ENCODE data around the gene TOMT. TPM values are rescaled to one million over a fixed set of nuclear protein-coding genes. Genes with fewer than 3 reads are reported as not detected.
"Not testable (repeated sequence)": the region's sequence is repeated elsewhere in the genome, so short reads cannot be mapped to it uniquely, and the experiment has no call there.

TOMT gene
- total and polyA plus RNA-seq, 2 donors = not detected

DNA sequence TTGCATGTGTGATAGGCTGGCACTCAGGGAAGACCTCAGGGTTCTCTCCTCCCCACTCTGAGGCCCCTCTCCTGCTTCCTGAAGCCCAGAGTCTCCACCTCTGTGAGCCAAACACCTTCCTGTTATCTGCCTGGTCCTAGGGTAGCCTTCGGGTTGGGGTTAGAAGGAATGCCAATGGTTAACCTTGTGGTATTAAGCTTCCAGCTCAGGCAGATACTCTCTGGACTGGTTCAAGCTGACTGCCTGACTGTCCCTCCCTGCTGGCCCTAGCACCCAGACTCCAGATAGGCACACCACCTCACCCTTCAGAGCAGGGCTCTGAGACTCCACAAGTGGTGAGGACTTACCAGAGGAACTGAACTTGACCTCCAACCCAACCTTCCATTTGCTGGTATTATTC is 36.8 kb downstream of the TOMT start:
- H3K27ac ChIP-seq (ENCODE audit: low read depth in 1 of 2, low read length in 1 of 2); H3K4me1 ChIP-seq (ENCODE audit: control insufficient read depth in 2 of 2, insufficient read depth in 2 of 2, low read length in 2 of 2); H3K27me3 ChIP-seq (ENCODE audit: control insufficient read depth in 2 of 2, insufficient read depth in 1 of 2, low read length in 1 of 2); H3K9me3 ChIP-seq (ENCODE audit: control insufficient read depth in 2 of 2, insufficient read depth in 1 of 2, low read length in 1 of 2); H3K36me3 ChIP-seq (ENCODE audit: control insufficient read depth in 2 of 2, insufficient read depth in 2 of 2, low read length in 1 of 2); H3K4me3 ChIP-seq (ENCODE audit: low read length in 2 of 2); DNase-seq (ENCODE audit: low read depth in 6 of 9, low spot score in 9 of 9): not testable (repeated sequence)
- 32% methylated on average over 1 of the region's 1 CpG for WGBS

- no peak overlapping the region for H3K27ac ChIP-seq (ENCODE audit: low read depth in 1 of 2, low read length in 1 of 2)
- no peaks in the 10 kb centered on the region for H3K27me3 ChIP-seq (ENCODE audit: control insufficient read depth in 2 of 2, insufficient read depth in 1 of 2, low read length in 1 of 2)
- no peak overlapping the region for H3K4me3 ChIP-seq (ENCODE audit: low read length in 2 of 2)
- peaks cover 0 to 9% of the 10 kb centered on the region in 2 donors for H3K4me1 ChIP-seq (ENCODE audit: control insufficient read depth in 2 of 2, insufficient read depth in 2 of 2, low read length in 2 of 2)
- H3K36me3 ChIP-seq (ENCODE audit: control insufficient read depth in 2 of 2, insufficient read depth in 2 of 2, low read length in 1 of 2) = no peaks in the 10 kb centered on the region
- 96% methylated on average over 4 of the region's 4 CpGs for WGBS
- no peaks in the 10 kb centered on the region for H3K9me3 ChIP-seq (ENCODE audit: control insufficient read depth in 2 of 2, insufficient read depth in 1 of 2, low read length in 1 of 2)
- DNase-seq (ENCODE audit: low read depth in 6 of 9, low spot score in 9 of 9) = no peak
Measured at GRCh38 chr11:72144807-72145565, 39.3 kb downstream of the TOMT start.

DNA sequence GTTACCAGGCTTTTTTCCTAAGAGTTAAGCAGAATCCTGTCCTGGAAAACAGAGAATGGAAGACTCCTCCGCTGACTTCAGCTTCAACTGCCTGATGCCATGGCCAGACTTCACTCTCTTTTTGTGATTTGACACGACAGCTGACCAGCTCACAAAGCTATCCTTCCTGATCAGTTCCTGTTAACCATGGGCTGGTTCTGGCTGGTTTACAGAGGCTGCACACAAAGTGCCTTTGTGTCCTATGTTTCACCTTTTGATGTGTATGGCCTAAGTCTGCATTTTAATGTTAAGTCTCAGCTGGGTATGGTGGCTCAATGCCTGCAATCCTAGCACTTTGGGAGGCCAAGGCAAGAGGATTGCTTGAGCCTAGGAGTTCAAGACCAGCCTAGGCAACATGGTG is 40.9 kb downstream of the TOMT start:
- H3K4me1 ChIP-seq (ENCODE audit: control insufficient read depth in 2 of 2, insufficient read depth in 2 of 2, low read length in 2 of 2) = peaks cover 0 to 7% of the 10 kb centered on the region in 2 donors
- H3K27ac ChIP-seq (ENCODE audit: low read depth in 1 of 2, low read length in 1 of 2) = no peak overlapping the region
- DNase-seq (ENCODE audit: low read depth in 6 of 9, low spot score in 9 of 9) = no peak
- no peaks in the 10 kb centered on the region for H3K36me3 ChIP-seq (ENCODE audit: control insufficient read depth in 2 of 2, insufficient read depth in 2 of 2, low read length in 1 of 2)
- H3K9me3 ChIP-seq (ENCODE audit: control insufficient read depth in 2 of 2, insufficient read depth in 1 of 2, low read length in 1 of 2) = no peaks in the 10 kb centered on the region
- H3K4me3 ChIP-seq (ENCODE audit: low read length in 2 of 2) = no peak overlapping the region
- 46% methylated on average over 2 of the region's 2 CpGs for WGBS
- no peaks in the 10 kb centered on the region for H3K27me3 ChIP-seq (ENCODE audit: control insufficient read depth in 2 of 2, insufficient read depth in 1 of 2, low read length in 1 of 2)

DNA sequence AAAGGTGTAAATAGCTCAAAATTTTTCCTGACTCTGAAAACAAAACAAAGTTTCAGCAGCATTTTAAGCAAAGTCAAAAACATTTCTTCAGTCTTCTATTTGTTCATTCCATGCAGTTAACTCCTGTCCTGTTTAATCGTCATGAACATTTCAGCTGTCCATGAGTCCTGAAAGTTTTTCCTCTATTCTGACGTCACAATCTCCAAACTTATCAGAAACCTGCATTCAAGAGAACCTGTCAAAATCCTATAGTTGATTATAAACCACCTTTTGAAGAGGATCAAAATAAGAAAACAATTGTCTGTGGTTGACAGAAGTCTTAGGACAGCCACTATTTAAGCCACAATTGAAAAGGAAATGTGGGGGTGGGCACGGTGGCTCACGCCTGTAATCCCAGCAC is 45.2 kb downstream of the TOMT start:
- no peaks in the 10 kb centered on the region for H3K36me3 ChIP-seq (ENCODE audit: control insufficient read depth in 2 of 2, insufficient read depth in 2 of 2, low read length in 1 of 2)
- no peaks in the 10 kb centered on the region for H3K4me1 ChIP-seq (ENCODE audit: control insufficient read depth in 2 of 2, insufficient read depth in 2 of 2, low read length in 2 of 2)
- 94% methylated on average over 4 of the region's 4 CpGs for WGBS
- DNase-seq (ENCODE audit: low read depth in 6 of 9, low spot score in 9 of 9) = no peak
- no peaks in the 10 kb centered on the region for H3K9me3 ChIP-seq (ENCODE audit: control insufficient read depth in 2 of 2, insufficient read depth in 1 of 2, low read length in 1 of 2)
- H3K27ac ChIP-seq (ENCODE audit: low read depth in 1 of 2, low read length in 1 of 2) = no peak overlapping the region
- H3K27me3 ChIP-seq (ENCODE audit: control insufficient read depth in 2 of 2, insufficient read depth in 1 of 2, low read length in 1 of 2) = no peaks in the 10 kb centered on the region
- no peak overlapping the region for H3K4me3 ChIP-seq (ENCODE audit: low read length in 2 of 2)

DNA sequence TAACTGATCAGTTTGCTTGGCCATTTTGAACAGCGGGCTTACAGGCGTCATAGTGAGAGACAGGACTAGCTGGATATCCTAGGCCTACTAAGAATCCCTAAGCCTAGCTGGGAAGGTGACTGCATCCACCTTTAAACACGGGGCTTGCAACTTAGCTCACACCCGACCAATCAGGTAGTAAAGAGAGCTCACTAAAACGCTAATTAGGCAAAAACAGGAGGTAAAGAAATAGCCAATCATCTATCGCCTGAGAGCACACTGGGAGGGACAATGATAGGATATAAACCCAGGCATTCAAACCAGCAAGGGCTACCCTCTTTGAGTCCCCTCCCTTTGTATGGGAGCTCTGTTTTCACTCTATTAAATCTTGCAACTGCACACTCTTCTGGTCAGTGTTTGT is 48.1 kb downstream of the TOMT start:
- not testable (repeated sequence) for H3K9me3 ChIP-seq (ENCODE audit: control insufficient read depth in 2 of 2, insufficient read depth in 1 of 2, low read length in 1 of 2); DNase-seq (ENCODE audit: low read depth in 6 of 9, low spot score in 9 of 9)

GRCh38 chr11:72154816-72155215 is 49.1 kb downstream of the TOMT start:
- Histone ChIP-seq H3K4me1 (ENCODE audit: control insufficient read depth in 2 of 2, insufficient read depth in 2 of 2, low read length in 2 of 2) (no peaks in the 10 kb centered on the region), H3K27ac (ENCODE audit: low read depth in 1 of 2, low read length in 1 of 2) (no peak overlapping the region), H3K27me3 (ENCODE audit: control insufficient read depth in 2 of 2, insufficient read depth in 1 of 2, low read length in 1 of 2) (no peaks in the 10 kb centered on the region), H3K4me3 (ENCODE audit: low read length in 2 of 2) (no peak overlapping the region), H3K36me3 (ENCODE audit: control insufficient read depth in 2 of 2, insufficient read depth in 2 of 2, low read length in 1 of 2) (no peaks in the 10 kb centered on the region), H3K9me3 (ENCODE audit: control insufficient read depth in 2 of 2, insufficient read depth in 1 of 2, low read length in 1 of 2) (no peaks in the 10 kb centered on the region)
- DNase-seq (ENCODE audit: low read depth in 6 of 9, low spot score in 9 of 9) = no peak
- WGBS = 97% methylated on average over 3 of the region's 3 CpGs

More for the DNA sequence above, 48.1 kb downstream of the TOMT start:
- not testable (repeated sequence) for H3K27ac ChIP-seq (ENCODE audit: low read depth in 1 of 2, low read length in 1 of 2); H3K4me1 ChIP-seq (ENCODE audit: control insufficient read depth in 2 of 2, insufficient read depth in 2 of 2, low read length in 2 of 2); H3K36me3 ChIP-seq (ENCODE audit: control insufficient read depth in 2 of 2, insufficient read depth in 2 of 2, low read length in 1 of 2); H3K27me3 ChIP-seq (ENCODE audit: control insufficient read depth in 2 of 2, insufficient read depth in 1 of 2, low read length in 1 of 2); H3K4me3 ChIP-seq (ENCODE audit: low read length in 2 of 2)
- WGBS = 97% methylated on average over 6 of the region's 6 CpGs

GRCh38 chr11:72155751-72156150 is 50.0 kb downstream of the TOMT start:
- Histone ChIP-seq H3K9me3 (ENCODE audit: control insufficient read depth in 2 of 2, insufficient read depth in 1 of 2, low read length in 1 of 2) (no peaks in the 10 kb centered on the region), H3K27ac (ENCODE audit: low read depth in 1 of 2, low read length in 1 of 2) (no peak overlapping the region), H3K4me1 (ENCODE audit: control insufficient read depth in 2 of 2, insufficient read depth in 2 of 2, low read length in 2 of 2) (no peaks in the 10 kb centered on the region), H3K27me3 (ENCODE audit: control insufficient read depth in 2 of 2, insufficient read depth in 1 of 2, low read length in 1 of 2) (no peaks in the 10 kb centered on the region), H3K4me3 (ENCODE audit: low read length in 2 of 2) (no peak overlapping the region), H3K36me3 (ENCODE audit: control insufficient read depth in 2 of 2, insufficient read depth in 2 of 2, low read length in 1 of 2) (no peaks in the 10 kb centered on the region)
- DNase-seq (ENCODE audit: low read depth in 6 of 9, low spot score in 9 of 9) = no peak
- whole genome bisulfite sequencing = 91% methylated on average over 4 of the region's 4 CpGs

DNA sequence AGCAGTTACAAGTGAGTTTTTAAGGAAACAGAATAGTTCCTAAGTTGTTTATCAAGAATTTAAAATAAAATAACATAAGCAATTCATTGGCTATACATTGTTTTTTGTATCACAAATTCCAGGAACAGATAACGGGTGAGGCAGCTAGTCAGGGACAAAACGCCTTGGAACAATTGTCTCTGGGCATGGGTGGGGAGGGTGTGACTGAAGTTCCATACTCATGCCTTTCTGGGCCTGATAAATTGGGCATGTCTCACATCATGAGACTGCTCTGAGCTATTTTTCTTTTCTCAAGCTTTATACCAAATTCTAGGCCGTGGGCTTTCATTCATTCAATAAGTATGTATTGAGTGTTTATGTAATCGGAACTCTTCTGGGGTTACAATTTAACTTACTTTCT is 51.4 kb downstream of the TOMT start:
- H3K4me1 ChIP-seq (ENCODE audit: control insufficient read depth in 2 of 2, insufficient read depth in 2 of 2, low read length in 2 of 2) = no peaks in the 10 kb centered on the region
- 96% methylated on average over 4 of the region's 4 CpGs for WGBS
- H3K4me3 ChIP-seq (ENCODE audit: low read length in 2 of 2) = no peak overlapping the region
- DNase-seq (ENCODE audit: low read depth in 6 of 9, low spot score in 9 of 9) = no peak
- H3K27me3 ChIP-seq (ENCODE audit: control insufficient read depth in 2 of 2, insufficient read depth in 1 of 2, low read length in 1 of 2) = no peaks in the 10 kb centered on the region
- no peaks in the 10 kb centered on the region for H3K36me3 ChIP-seq (ENCODE audit: control insufficient read depth in 2 of 2, insufficient read depth in 2 of 2, low read length in 1 of 2)
- H3K9me3 ChIP-seq (ENCODE audit: control insufficient read depth in 2 of 2, insufficient read depth in 1 of 2, low read length in 1 of 2) = no peaks in the 10 kb centered on the region
- H3K27ac ChIP-seq (ENCODE audit: low read depth in 1 of 2, low read length in 1 of 2) = no peak overlapping the region

All from thymus (tissue), 11 donors.